Hair follicle dermal papilla cell (primary cell): Measurements from ENCODE around the gene ACTN3. TPM values are rescaled to one million over a fixed set of nuclear protein-coding genes. Genes with fewer than 3 reads are reported as not detected.

Experiments used
- total RNA-seq: library from RNA; depleted of rRNA; stranded (reverse); fragments of >200 nt; gene quantifications from 2 replicates; pipeline ENCODE4 v1.2.3, GENCODE V29; 2012

The ACTN3 gene
- total RNA-seq = 0.16 TPM in 1 of 2 replicates, not detected in the other

GRCh38 chr11:66546368-66546965 is at the start of gene ACTN3:
ACTN3 (plus strand) TSS chr11:66546903; CDS start chr11:66546938, 35 bp downstream.

DNA sequence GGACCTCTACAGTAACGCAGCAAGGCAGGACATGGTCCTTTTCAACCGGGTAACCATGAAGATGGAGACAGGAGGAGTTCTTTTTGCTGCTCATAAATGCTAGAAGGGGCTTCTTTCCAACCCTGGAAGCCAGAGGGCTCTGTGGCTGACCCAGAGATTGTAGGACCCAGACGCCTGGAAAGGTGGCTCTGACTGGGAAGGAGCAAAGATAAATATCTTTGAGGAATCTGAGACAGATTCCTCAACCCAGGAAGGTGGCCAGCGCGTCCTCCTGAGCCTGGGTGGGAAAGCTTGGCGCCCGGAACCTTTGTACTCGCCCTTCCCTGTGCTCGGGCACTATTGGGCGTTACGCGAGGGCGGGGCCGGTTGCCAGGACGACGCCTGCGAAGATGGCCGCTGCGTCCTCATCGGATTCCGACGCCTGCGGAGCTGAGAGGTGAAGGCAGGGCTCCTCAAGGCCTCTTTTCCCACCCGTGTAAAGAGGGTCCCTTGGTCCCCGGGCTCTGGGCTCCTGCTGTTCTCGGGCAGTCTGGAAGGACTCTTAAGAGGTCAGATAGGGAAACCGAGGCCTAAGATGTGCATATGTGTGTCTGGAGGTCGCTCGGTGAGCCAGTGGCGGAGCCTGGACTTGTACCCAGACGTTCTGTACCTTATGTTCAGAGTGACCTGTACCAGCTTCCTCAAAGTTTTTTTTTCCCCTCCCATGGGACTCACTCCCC is 36.3 kb upstream of the ACTN3 start, which contains the start of gene BBS1:
Gene BBS1, plus strand, starts transcription at position 365 of the 719 bp plus-strand sequence. Its CDS starts 25 bp downstream, at position 390.

DNA sequence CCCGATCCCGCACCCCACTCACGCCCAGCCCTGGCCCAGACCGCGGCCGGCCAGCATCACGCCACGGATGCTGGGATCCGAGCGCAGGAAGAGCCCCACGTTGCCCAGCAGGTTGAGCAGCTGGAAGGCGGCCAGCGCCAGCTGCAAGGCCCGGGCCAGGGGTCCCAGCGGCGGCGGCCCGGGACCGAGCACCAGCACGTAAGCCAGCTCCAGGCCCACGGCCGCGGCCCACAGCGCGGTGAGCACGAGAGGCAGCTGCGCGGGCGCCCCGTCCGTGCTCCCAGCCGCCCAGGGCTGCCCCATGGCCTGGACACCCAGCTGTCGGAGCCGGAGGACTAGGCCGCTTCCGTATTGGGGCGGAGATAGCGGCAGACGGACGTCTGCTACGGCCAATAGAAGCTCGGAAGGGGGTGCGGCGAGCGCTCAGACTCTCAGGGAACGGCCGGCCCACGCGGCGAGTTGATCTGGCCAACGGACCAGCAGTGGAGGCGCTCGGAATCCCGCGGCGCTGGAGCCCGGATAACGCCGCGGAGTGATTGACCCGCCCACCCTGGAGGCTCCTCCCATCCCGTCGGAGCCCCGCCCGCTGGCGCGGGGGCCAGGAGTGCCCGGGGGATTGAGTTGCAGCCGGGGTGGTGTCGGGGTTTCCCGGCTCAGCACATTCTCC is 869 bp upstream of the ACTN3 start, which contains the start of gene ZDHHC24:
Gene ZDHHC24, minus strand, starts transcription at position 348 of the 667 bp plus-strand sequence. Its CDS starts 45 bp downstream, at position 303.

DNA sequence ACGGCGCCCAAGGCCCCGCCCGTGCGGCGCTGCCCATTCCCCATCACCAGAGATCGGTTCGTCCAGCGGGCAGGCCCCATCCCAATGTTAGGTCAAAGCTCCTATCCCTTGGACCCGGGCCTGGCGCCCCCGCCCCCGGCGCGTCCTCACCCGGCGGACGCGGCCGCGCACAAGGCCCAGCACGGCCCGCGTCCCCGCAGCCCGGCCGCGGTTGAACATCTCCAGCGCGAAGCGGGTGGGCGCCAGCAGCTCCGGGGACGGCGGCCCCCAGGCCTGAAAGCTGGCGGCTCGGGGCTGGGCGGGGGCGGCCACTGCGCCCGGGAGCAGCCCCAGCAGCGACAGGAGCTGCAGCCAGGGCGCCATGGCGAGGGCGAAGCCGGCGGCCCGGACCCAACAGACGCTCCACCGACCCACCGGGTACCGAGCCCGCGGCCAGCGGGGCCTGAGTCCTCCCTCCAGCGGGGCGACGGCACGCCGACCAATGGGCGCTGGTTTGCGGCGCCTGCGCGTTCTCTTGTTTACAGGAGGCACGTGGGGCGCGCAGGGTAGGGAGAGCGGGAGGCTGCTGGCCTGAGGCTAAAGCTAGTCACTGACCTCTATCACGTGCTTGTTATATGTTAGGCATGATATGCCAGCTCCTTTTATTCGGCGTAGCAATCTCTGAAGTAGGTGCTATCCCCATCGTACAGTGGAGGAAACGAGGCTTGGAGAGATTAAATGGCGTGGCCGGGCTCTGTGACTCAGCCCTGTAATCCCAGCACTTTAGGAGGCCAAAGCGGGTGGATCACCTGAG is 21.6 kb downstream of the ACTN3 start, which contains the start of gene CTSF:
Gene CTSF, minus strand, starts transcription at position 483 of the 793 bp plus-strand sequence. Its CDS starts 120 bp downstream, at position 363.

DNA sequence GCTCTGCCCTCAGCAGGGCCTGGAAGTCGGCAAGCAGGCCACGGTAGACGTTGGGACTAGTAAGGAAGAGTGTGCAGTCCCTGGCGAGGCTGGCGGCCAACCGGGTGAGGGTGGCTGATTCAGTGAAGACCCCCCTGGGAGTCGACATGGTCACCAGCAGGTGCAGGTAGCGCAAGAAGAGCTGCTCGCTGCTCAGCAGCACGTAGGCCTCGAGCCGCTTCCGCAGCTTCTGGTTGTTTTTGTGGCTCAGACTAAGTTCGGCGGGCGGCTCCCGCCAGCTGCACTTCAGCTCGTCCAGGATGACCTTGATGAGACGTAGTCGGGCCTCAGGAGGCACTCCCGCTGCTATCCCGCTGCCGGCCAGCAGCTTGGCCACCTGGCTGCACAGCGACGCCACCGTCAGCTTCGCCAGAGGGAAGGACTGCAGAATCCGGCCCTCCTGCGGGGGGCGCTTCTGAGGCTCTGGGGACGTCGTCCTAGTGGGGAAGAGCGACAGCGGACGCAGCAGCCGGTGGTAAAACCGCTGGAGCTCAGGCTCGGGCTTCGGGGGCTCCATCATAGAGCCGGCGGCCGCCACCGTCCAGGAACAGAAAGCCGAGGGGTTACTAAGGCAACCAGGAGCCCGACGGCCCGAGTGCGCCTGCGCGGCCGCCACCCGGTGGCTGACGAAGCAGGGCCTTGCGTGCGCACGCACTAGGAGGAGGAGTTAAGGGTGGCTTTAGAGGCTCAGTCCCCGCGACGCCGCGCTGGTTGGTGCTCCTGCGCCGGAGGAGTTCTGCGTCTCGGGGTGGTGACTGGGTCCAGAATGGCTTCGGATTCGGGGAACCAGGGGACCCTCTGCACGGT is 46.0 kb downstream of the ACTN3 start, which contains the start of the genes CCDC87 and CCS:
Gene CCDC87, minus strand, starts transcription at position 607 of the 846 bp plus-strand sequence. Its CDS starts 48 bp downstream, at position 559.
Gene CCS, plus strand, starts transcription at position 729 of the 846 bp plus-strand sequence. Its CDS starts 77 bp downstream, at position 806.

Other genes with a start within 250 kb of the ACTN3 start
- 172 and 174 TPM in 2 replicates for gene CD248, start 229.9 kb upstream of the ACTN3 start, total RNA-seq
- 32.3 and 32.9 TPM in 2 replicates for gene RIN1, start 210.5 kb upstream of the ACTN3 start, total RNA-seq
- gene BRMS1, start 201.8 kb upstream of the ACTN3 start, total RNA-seq = 35.4 and 40.2 TPM in 2 replicates
- gene B4GAT1, start 199.3 kb upstream of the ACTN3 start, total RNA-seq = 28.3 and 29.0 TPM in 2 replicates
- gene SLC29A2, start 175.1 kb upstream of the ACTN3 start, total RNA-seq = 0.24 and 0.81 TPM in 2 replicates
- under 0.01 TPM in 1 of 2 replicates, not detected in the other for gene NPAS4, start 125.9 kb upstream of the ACTN3 start, total RNA-seq
- 19.0 and 24.8 TPM in 2 replicates for gene MRPL11, start 108.1 kb upstream of the ACTN3 start, total RNA-seq
- gene PELI3, start 80.0 kb upstream of the ACTN3 start, total RNA-seq = 21.5 and 23.9 TPM in 2 replicates
- gene DPP3, start 66.5 kb upstream of the ACTN3 start, total RNA-seq = 38.9 and 43.0 TPM in 2 replicates
- gene BBS1, start 36.3 kb upstream of the ACTN3 start, total RNA-seq = 30.4 and 43.0 TPM in 2 replicates
- 8.8 and 10.9 TPM in 2 replicates for gene ZDHHC24, start 855 bp upstream of the ACTN3 start, total RNA-seq
- gene CTSF, start 21.7 kb downstream of the ACTN3 start, total RNA-seq = 37.2 and 39.9 TPM in 2 replicates
- gene CCDC87, start 46.2 kb downstream of the ACTN3 start, total RNA-seq = 0.49 and 0.85 TPM in 2 replicates
- 25.7 and 31.0 TPM in 2 replicates for gene CCS, start 46.3 kb downstream of the ACTN3 start, total RNA-seq
- gene RBM14, start 69.7 kb downstream of the ACTN3 start, total RNA-seq = 27.9 and 35.2 TPM in 2 replicates
- 83.4 and 88.4 TPM in 2 replicates for gene RBM4, start 91.8 kb downstream of the ACTN3 start, total RNA-seq
- gene RBM4B, start 131.0 kb downstream of the ACTN3 start, total RNA-seq = 22.1 and 23.8 TPM in 2 replicates
- 0.24 and 0.81 TPM in 2 replicates for gene SPTBN2, start 182.3 kb downstream of the ACTN3 start, total RNA-seq